HG02610 (cell line): Measurements from ENCODE around the gene TNIP1.
A peak's percentile ranks its signal among the peaks of the same experiment; 100 is the strongest.

Experiments used
- ATAC-seq: cut with Tn5 transposase; IDR thresholded peaks from one replicate; pipeline ENCODE4 v1.9.1; 2021; ENCODE audit warnings: mild to moderate bottlenecking, moderate library complexity; ENCODE audit not compliant: unreplicated experiment

TNIP1 gene

GRCh38 chr5:151067632-151068432 is 13.0 kb downstream of the TNIP1 start:
- peak; percentile 38 for ATAC-seq

- no peak for ATAC-seq
Observed at GRCh38 chr5:151066920-151067319, 13.9 kb downstream of the TNIP1 start.

GRCh38 chr5:151065609-151066008 is 15.2 kb downstream of the TNIP1 start:
- no peak for ATAC-seq

GRCh38 chr5:151064916-151065499 is 15.8 kb downstream of the TNIP1 start:
- ATAC-seq, result no peak

GRCh38 chr5:151063142-151063989 is 17.5 kb downstream of the TNIP1 start:
- ATAC-seq, result no peak

GRCh38 chr5:151062405-151063141 is 18.3 kb downstream of the TNIP1 start:
- ATAC-seq, result no peak

- ATAC-seq, result no peak
Observed at GRCh38 chr5:151060742-151061141, 20.1 kb downstream of the TNIP1 start.

- no peak for ATAC-seq
Observed at GRCh38 chr5:151058891-151059489, 21.8 kb downstream of the TNIP1 start.

GRCh38 chr5:151058301-151058700 is 22.5 kb downstream of the TNIP1 start:
- no peak for ATAC-seq

- no peak for ATAC-seq
Observed at GRCh38 chr5:151056379-151057325, 24.2 kb downstream of the TNIP1 start.

- ATAC-seq, result no peak
Observed at GRCh38 chr5:151055336-151055735, 25.5 kb downstream of the TNIP1 start.

- ATAC-seq, result no peak
Observed at GRCh38 chr5:151054709-151055108, 26.1 kb downstream of the TNIP1 start.

- ATAC-seq, result no peak
Observed at GRCh38 chr5:151053796-151054462, 26.9 kb downstream of the TNIP1 start.

GRCh38 chr5:151052836-151053235 is 28.0 kb downstream of the TNIP1 start:
- no peak for ATAC-seq

- ATAC-seq, result no peak
Observed at GRCh38 chr5:151051931-151052608, 28.8 kb downstream of the TNIP1 start.

GRCh38 chr5:151051066-151051930 is 29.5 kb downstream of the TNIP1 start:
- peak; percentile 53 for ATAC-seq

GRCh38 chr5:151048526-151048925 is 32.3 kb downstream of the TNIP1 start:
- no peak for ATAC-seq
